ENCODE results near the gene FBXO24. TPM values are rescaled to one million over a fixed set of nuclear protein-coding genes. Genes with fewer than 3 reads are reported as not detected.
"Not testable (repeated sequence)": the region's sequence is repeated elsewhere in the genome, so short reads cannot be mapped to it uniquely, and the experiment has no call there.

The FBXO24 gene
- under 1 TPM; 0.36 TPM for total RNA-seq

DNA sequence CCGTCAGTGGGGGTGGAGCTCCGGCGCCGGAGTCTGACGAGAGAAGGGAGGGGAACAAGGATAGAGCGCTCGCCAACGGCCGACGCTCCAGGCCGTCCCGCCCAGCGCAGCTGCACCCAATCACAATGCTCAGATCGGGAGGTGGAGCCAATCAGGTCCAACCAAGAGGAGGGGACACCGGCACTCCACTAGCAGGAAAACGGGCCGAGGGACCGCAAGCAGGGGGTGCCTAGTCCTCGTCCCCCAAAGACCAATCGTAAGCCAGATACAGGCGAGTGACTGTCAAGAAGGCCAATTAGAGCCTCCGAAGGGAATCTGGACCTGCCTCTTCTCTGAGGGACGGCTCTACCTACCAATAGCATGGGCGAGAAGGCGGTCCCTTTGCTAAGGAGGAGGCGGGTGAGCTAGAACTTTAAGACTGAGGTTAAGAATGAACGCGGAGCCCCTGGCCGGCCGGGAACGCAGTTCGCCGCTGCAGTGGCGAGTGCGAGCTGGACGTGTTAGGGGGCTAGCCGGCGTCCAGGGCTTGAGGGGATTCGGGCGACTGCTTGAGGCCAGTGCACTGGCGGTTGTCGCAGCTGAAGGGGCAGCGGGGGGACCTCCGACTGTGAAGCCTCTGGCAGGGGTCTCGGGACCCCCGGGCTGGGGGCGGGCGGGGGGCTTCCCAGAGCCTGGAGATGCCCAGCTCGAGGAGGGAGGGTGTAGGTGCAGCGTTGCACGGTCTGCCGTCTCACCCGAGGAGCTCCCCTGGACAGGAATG, at the start of gene FBXO24:
Gene FBXO24 (plus strand): TSS at position 63 of the 760 bp plus-strand sequence. CDS start 298 bp downstream, at position 361.
- ChIA-PET POLR2A (interaction anchor here (0.6 to 3.0 kb wide), 16 partner anchors 15 to 158 kb away, joined by 3 to 18 read pairs (median 6); partner anchors contain the start of genes MEPCE, MOSPD3, POP7 and PPP1R35), CTCF (interaction anchor here (0.6 to 4.3 kb wide), 21 partner anchors 16 to 157 kb away, joined by 3 to 25 read pairs (median 4); partner anchors contain the start of genes MEPCE, MOSPD3 and PCOLCE)

GRCh38 chr7:100536695-100537094, 49.4 kb upstream of the FBXO24 start:
- POLR2A ChIA-PET = not testable (repeated sequence)
- CTCF ChIA-PET = interaction anchor here (2.4 to 3.2 kb wide), 3 partner anchors 9 to 28 kb away, joined by 6 to 13 read pairs (median 8); no protein-coding TSS in a partner anchor

- ChIA-PET CTCF (interaction anchor here (1.1 to 2.5 kb wide), 5 partner anchors 11 to 61 kb away, joined by 3 to 8 read pairs (median 6); no protein-coding TSS in a partner anchor), POLR2A (interaction anchor here (1.0 to 1.2 kb wide), 2 partner anchors 17 to 21 kb away, joined by 3 to 5 read pairs; no protein-coding TSS in a partner anchor)
Measured at GRCh38 chr7:100538348-100538653, 47.8 kb upstream of the FBXO24 start.

DNA sequence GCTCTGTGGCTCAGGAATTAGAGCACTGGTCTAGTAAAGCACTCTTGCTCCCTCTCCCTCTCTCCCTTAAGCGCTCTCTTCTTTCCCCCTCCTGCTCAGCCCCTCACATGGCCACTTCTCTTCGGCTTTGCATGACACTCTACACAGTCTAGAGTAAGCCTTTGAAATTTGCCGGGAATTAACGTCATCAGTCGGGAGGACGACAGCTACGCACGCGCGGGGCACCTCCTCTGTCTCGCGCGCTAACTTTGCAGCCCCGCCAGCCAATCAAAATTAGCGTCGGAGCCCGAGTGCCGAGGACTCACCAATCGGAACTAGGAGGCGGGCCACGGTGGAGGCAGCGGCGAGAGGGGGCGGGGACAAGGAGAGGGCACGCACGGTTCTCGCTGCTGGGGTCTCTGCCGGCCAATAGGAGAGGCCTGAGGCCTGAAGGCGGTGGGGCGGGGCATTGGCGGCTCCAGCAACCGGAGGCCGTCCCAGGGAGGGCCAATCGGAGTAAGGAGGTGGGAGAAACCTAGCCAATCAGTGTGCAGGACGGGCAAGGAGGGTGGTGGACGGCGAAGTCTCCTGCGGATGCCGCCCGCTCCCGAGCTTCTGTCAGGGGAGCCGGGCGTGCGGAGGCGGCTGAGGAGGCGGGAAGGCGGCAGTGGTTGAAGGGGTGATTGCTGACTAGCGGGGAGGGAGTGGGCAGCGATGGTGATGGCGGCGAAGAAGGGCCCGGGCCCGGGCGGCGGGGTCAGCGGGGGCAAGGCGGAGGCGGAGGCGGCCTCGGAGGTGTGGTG, 47.3 kb upstream of the FBXO24 start, which contains the start of gene AGFG2:
Gene AGFG2 (plus strand): TSS at position 550 of the 782 bp plus-strand sequence. CDS start 144 bp downstream, at position 694.
- CTCF ChIA-PET = interaction anchor here (1.0 to 2.5 kb wide), 7 partner anchors 9 to 167 kb away, joined by 3 to 8 read pairs (median 4); partner anchors contain the start of gene POP7
- POLR2A ChIA-PET = interaction anchor here (0.7 to 1.3 kb wide), 4 partner anchors 11 to 21 kb away, joined by 3 to 5 read pairs (median 4); no protein-coding TSS in a partner anchor

- ChIA-PET CTCF (interaction anchor here (0.7 to 1.7 kb wide), 6 partner anchors 9 to 166 kb away, joined by 3 to 8 read pairs (median 4); partner anchors contain the start of gene POP7), POLR2A (interaction anchor here (1.3 kb wide), 1 partner anchor 10 kb away, joined by 4 read pairs; no protein-coding TSS in a partner anchor)
Measured at GRCh38 chr7:100539436-100540006, 46.6 kb upstream of the FBXO24 start.

DNA sequence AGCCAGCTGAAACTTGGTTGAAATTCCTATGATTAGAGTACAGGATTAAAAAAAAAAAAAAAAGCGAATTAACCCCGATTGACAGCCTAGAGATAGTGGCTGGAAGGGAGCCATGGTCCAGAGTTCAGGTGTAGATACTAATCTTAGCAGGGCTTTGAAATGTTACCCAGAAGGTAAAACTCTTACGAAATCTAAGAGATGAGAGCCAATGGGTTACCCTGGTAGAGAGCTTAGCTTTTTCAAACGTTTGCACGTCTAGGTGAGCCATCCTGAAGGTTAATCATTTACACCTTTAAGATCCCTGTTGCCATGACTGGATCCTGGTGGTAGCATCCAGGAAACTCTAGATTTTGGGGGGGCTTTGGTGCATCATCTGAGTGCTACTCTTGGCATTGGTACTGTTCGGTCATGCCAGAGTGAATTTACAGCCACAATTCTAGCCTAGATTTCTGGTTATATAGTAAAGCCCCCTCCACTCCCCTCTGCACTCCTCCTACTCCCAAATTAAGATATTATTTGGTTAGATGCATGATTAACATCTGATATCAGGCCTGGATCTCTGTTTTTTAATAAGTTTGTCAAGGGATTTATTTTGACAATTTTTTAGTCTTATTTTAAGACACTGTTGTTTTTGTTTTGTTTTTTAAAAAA, 45.9 kb upstream of the FBXO24 start:
- POLR2A ChIA-PET = no interaction called here
- CTCF ChIA-PET = interaction anchor here (0.7 to 3.1 kb wide), 3 partner anchors 19 to 21 kb away, joined by 4 to 15 read pairs (median 4); no protein-coding TSS in a partner anchor

DNA sequence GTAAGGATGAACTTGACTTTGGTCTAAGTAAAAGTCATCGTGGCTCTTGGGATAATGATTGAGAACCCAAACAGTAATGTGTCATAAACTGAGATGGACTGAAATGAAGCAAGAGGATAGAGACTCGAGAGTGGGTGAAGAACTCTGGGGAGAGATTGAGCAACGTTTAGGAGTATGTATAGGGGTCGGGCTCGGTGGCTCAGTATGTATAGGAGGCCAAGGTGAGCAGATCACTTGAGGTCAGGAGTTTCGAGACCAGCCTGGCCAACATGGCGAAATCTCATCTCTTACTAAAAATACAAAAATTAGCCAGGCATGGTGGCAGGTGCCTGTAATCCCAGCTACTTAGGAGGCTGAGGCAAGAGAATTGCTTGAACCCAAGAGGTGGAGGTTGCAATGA, 44.8 kb upstream of the FBXO24 start:
- POLR2A ChIA-PET = interaction anchor here (0.6 to 1.2 kb wide), 2 partner anchors 18 to 136 kb away, joined by 3 to 4 read pairs; no protein-coding TSS in a partner anchor
- CTCF ChIA-PET = interaction anchor here (0.6 to 3.1 kb wide), 2 partner anchors 18 to 303 kb away, joined by 4 to 15 read pairs; no protein-coding TSS in a partner anchor

DNA sequence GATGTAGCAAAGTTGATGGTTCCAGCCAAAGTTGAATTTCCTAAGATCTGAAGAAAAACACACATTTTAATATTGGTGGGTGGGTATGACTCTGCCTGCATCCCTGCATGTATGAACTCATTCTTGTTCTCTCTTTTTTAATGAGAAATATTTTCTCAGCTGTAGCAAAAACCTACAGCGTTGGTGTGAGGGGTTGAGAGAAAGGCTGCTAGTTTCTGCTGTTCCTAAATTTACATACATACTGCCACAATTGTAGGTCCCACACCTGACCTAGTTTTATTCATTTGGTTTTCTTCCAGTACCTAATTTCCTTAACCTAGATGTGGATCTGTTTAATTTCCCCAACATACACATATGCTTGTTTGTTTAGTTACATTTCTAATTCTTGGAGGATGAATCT, 42.5 kb upstream of the FBXO24 start:
- POLR2A ChIA-PET = interaction anchor here (2.2 kb wide), 1 partner anchor 12 kb away, joined by 14 read pairs; no protein-coding TSS in a partner anchor
- CTCF ChIA-PET = interaction anchor here (0.6 to 3.1 kb wide), 7 partner anchors 16 to 60 kb away, joined by 3 to 15 read pairs (median 3); partner anchors contain the start of genes FBXO24, LRCH4 and NYAP1

DNA sequence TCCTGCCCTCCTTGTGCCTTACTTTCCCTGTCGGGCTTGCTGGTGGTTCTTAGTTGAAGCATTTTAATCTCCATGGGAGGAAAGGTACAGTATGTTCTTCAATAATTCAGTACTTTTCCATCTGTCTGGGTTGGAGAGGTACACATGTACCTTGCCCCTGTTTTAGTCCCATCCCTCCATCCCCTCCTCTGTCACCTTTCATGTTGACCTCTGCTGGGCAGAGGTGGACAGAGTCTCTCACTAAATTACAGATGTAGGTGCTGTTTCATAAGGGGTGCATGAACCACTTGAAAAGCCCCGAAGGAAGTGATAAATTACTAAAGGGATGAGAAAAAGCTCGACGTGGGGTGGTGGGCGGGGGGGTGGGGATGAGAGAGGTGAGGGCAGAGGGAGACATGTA, 41.7 kb upstream of the FBXO24 start:
- ChIA-PET POLR2A (interaction anchor here (0.6 to 2.2 kb wide), 3 partner anchors 9 to 331 kb away, joined by 3 to 14 read pairs (median 3); partner anchors contain the start of gene SRRT), CTCF (interaction anchor here (0.6 to 4.1 kb wide), 5 partner anchors 15 to 62 kb away, joined by 3 to 34 read pairs (median 15); no protein-coding TSS in a partner anchor)

GRCh38 chr7:100544967-100545359, 41.2 kb upstream of the FBXO24 start:
- CTCF ChIA-PET = interaction anchor here (0.7 to 4.1 kb wide), 8 partner anchors 14 to 75 kb away, joined by 3 to 34 read pairs (median 4); partner anchors contain the start of genes FBXO24 and LRCH4
- POLR2A ChIA-PET = interaction anchor here (0.5 to 2.2 kb wide), 5 partner anchors 11 to 330 kb away, joined by 3 to 14 read pairs (median 4); partner anchors contain the start of gene SRRT

GRCh38 chr7:100545360-100546128, 40.6 kb upstream of the FBXO24 start:
- ChIA-PET POLR2A (interaction anchor here (0.5 to 2.2 kb wide), 4 partner anchors 10 to 18 kb away, joined by 3 to 14 read pairs (median 6); no protein-coding TSS in a partner anchor), CTCF (interaction anchor here (0.7 to 4.1 kb wide), 8 partner anchors 13 to 76 kb away, joined by 3 to 34 read pairs (median 4); partner anchors contain the start of genes FBXO24 and LRCH4)

GRCh38 chr7:100546129-100546925, 39.8 kb upstream of the FBXO24 start:
- CTCF ChIA-PET = interaction anchor here (0.9 to 4.1 kb wide), 9 partner anchors 10 to 96 kb away, joined by 3 to 34 read pairs (median 6); no protein-coding TSS in a partner anchor
- POLR2A ChIA-PET = interaction anchor here (0.9 to 1.4 kb wide), 3 partner anchors 12 to 40 kb away, joined by 3 to 4 read pairs (median 3); partner anchors contain the start of genes FBXO24 and LRCH4

DNA sequence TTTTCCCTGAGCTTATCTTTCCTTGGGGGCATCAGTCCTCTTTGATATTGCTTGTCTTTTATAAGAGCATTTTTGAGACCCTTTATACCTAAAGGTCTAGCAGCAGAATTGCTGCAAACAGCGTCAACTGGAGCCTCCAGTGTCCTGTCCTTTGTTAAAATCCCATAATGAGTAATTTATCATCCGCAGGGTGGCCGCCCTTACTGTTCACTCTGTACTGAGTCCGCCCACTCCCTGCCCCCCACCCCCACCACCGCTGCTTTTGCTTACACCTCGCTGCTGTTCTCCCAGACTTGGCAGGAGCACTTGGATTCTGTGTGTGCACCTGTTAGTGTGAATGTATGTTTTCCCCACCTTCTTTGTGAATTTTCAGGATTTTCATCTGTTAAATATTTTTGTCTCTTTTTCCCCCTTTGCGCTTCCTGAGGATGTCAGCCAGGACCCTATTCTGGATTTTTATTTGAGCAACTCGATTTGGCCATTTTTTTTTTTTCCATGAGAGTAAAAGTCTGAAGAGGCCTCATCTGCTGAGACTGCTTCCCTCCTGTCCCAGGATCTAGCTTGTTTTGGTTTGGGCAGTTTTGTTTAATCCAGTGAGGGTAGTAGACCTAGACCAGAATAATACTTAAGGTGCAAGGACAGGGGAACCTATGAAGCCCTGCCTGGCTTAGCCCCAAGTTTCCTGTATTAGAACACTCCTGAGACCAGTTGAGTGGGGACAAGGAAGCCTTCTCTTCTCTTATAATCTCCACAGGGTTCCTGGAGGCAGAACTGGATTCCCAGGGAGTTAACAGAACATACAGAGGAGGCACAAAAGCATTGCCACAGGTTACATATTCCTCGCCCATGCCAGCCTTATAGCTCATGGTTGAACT, 39.0 kb upstream of the FBXO24 start:
- POLR2A ChIA-PET = interaction anchor here (1.0 kb wide), 1 partner anchor 39 kb away, joined by 3 read pairs; the partner anchor contains the start of genes FBXO24 and LRCH4
- CTCF ChIA-PET = interaction anchor here (1.0 to 4.1 kb wide), 8 partner anchors 8 to 97 kb away, joined by 3 to 34 read pairs (median 5); partner anchors contain the start of gene AGFG2

GRCh38 chr7:100547872-100548271, 38.3 kb upstream of the FBXO24 start:
- ChIA-PET CTCF (interaction anchor here (1.0 to 4.1 kb wide), 9 partner anchors 8 to 97 kb away, joined by 3 to 34 read pairs (median 6); partner anchors contain the start of gene AGFG2), POLR2A (interaction anchor here (0.7 to 1.0 kb wide), 2 partner anchors 38 kb away, joined by 3 read pairs; partner anchors contain the start of genes FBXO24 and LRCH4)

Data from activated CD8-positive, alpha-beta memory T cell treated with anti-CD3 and anti-CD28 coated beads for 36 hours (primary cell).